Measurements from ENCODE around the gene KIAA0930. TPM values are rescaled to one million over a fixed set of nuclear protein-coding genes. Genes with fewer than 3 reads are reported as not detected.

Gene KIAA0930
- polyA plus RNA-seq, 1 donor, result 19.5 TPM

- no peak for DNase-seq
These were observed 2.4 kb downstream of the KIAA0930 start for GRCh38 chr22:45238076-45238956.

- no peak for DNase-seq
These were observed 3.4 kb downstream of the KIAA0930 start for GRCh38 chr22:45237065-45237990.

- no peak for DNase-seq
These were observed 4.8 kb downstream of the KIAA0930 start for GRCh38 chr22:45235851-45236342.

GRCh38 chr22:45235101-45235777, 5.5 kb downstream of the KIAA0930 start:
- no peak for DNase-seq

- DNase-seq, result no peak
These were observed 6.9 kb downstream of the KIAA0930 start for GRCh38 chr22:45233827-45234226.

GRCh38 chr22:45233386-45233785, 7.3 kb downstream of the KIAA0930 start:
- no peak for DNase-seq

GRCh38 chr22:45231293-45231692, 9.4 kb downstream of the KIAA0930 start:
- no peak for DNase-seq

GRCh38 chr22:45230026-45230721, 10.5 kb downstream of the KIAA0930 start:
- no peak for DNase-seq

GRCh38 chr22:45229181-45229580, 11.5 kb downstream of the KIAA0930 start:
- DNase-seq, result no peak

GRCh38 chr22:45228401-45228754, 12.3 kb downstream of the KIAA0930 start:
- DNase-seq, result no peak

- DNase-seq, result no peak
These were observed 12.9 kb downstream of the KIAA0930 start for GRCh38 chr22:45227645-45228400.

GRCh38 chr22:45226503-45227186, 14.0 kb downstream of the KIAA0930 start:
- DNase-seq, result no peak

- DNase-seq, result no peak
These were observed 14.8 kb downstream of the KIAA0930 start for GRCh38 chr22:45225732-45226502.

GRCh38 chr22:45224988-45225731, 15.5 kb downstream of the KIAA0930 start:
- DNase-seq, result no peak

- no peak for DNase-seq
These were observed 16.4 kb downstream of the KIAA0930 start for GRCh38 chr22:45224331-45224730.

- DNase-seq, result no peak
These were observed 17.2 kb downstream of the KIAA0930 start for GRCh38 chr22:45223304-45224117.

- no peak for DNase-seq
These were observed 19.5 kb downstream of the KIAA0930 start for GRCh38 chr22:45221201-45221600.

- DNase-seq, result no peak
These were observed 21.7 kb downstream of the KIAA0930 start for GRCh38 chr22:45218976-45219375.

Data from left kidney (tissue), 2 donors.